Measurements from ENCODE around the gene CSK.

Gene CSK

GRCh38 chr15:74843445-74843828 lies 61.6 kb downstream of the CSK start:
- no peak for DNase-seq (ENCODE audit: low read depth)

DNA sequence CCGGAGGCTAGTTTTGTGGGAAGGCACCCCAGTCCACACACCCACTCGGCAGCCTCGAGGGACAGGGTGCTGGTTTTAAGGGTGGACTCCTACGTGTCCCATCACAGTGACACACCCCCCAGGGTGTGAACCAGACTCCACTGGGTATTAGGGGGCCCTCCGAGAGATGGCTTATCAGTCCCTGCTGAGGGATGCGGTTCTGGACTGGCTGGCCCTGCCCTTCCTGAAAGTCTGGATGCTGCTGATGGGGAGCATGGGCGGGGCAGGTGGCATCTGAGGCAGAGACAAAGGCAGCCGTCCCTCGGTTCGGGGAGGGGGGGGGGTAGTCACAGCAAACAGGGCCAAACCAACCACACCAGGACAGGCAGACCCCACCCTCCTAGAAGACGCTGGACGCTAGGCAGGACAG lies 62.0 kb downstream of the CSK start:
- peak; percentile 95 for DNase-seq (ENCODE audit: low read depth)

- no peak for DNase-seq (ENCODE audit: low read depth)
Observed at GRCh38 chr15:74844319-74845207, 62.7 kb downstream of the CSK start.

DNA sequence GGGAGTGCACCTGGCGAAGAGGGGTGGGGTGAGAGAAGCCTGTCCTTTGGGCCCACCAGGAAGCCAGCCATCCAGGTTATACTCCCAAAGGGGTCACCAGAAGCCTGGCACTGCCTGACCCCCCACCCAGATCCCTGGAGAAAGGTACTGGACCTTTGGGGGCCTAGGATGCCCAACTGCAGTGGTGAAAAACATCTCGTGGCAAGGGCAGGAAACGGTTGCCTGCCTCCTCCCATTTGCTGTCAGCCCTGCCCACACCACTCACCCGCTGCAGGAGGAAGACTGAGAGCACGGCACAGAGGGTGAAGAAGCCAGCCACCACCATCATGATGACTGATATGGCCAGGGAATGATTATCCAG lies 63.3 kb downstream of the CSK start:
- DNase-seq (ENCODE audit: low read depth), result peak; percentile 58

- DNase-seq (ENCODE audit: low read depth), result no peak
Observed at GRCh38 chr15:74845581-74845980, 63.7 kb downstream of the CSK start.

GRCh38 chr15:74847432-74847831 lies 65.6 kb downstream of the CSK start:
- no peak for DNase-seq (ENCODE audit: low read depth)

DNA sequence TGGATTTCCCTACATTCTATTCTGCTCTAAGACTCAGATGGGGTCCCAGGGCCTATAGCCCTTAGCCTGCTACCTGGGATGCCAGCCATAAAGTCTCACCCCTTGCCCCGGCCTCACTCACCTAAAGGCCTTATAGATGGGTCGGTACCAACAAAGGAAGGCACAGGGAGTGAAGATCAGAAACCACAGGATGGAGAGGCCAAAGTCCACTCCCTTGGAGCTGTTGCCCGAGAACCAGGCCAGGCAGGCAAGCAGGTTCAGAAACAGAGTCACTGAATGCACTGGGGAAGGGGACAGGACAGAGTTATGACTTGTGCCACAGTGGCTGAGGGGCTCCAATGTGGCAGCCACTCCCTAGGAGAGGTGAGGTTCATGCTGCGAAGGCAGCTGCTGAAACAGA lies 68.5 kb downstream of the CSK start:
- DNase-seq (ENCODE audit: low read depth), result no peak

DNA sequence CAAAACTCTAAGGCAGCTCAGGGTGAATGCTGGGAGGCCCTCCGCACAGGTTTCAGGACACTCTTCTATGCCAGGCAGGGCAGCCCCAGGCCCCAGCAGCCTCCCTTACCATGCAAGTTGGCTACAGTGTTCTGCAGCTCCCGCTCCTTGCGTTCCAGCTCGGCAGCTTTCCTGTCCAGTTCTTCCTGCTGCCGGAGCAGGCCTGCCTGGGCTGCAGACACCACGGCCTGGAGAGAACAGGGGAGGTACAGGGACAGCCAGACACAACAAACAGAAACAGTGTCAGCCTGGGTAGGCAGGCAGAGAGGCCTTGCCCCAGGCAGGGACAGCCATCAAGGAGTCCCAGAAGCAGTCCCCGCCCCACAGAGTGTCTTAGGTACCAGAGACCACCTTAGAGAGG lies 70.1 kb downstream of the CSK start:
- DNase-seq (ENCODE audit: low read depth), result no peak

Measured in CMK (cell line).